ENCODE measurements around the gene ZNF674.

DNA sequence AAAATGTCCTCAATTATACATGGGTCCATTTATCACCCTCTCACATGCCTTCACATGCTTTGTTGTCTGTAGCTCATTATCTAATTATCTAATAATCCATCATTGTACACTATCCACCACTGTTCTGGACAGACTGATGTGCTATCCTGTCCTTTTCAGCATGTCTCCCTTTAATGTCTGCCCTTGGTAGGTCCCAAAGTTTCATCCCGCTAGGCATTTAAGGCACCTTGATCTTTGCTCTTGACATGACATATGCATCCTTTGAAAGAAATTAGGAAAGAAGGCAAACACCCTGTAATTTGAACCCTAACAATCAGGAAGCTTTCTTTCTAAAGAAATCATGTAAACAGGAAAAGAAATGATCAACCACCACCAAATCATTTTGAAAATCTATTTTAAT lies 34.0 kb upstream of the ZNF674 start:
- TF ChIP-seq, protein P1, sequence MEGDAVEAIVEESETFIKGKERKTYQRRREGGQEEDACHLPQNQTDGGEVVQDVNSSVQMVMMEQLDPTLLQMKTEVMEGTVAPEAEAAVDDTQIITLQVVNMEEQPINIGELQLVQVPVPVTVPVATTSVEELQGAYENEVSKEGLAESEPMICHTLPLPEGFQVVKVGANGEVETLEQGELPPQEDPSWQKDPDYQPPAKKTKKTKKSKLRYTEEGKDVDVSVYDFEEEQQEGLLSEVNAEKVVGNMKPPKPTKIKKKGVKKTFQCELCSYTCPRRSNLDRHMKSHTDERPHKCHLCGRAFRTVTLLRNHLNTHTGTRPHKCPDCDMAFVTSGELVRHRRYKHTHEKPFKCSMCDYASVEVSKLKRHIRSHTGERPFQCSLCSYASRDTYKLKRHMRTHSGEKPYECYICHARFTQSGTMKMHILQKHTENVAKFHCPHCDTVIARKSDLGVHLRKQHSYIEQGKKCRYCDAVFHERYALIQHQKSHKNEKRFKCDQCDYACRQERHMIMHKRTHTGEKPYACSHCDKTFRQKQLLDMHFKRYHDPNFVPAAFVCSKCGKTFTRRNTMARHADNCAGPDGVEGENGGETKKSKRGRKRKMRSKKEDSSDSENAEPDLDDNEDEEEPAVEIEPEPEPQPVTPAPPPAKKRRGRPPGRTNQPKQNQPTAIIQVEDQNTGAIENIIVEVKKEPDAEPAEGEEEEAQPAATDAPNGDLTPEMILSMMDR (IDR thresholded peaks at IDR 0.05; ENCODE audit: poor library complexity, severe bottlenecking) = no peak
- TF ChIP-seq TAF1 (IDR thresholded peaks at IDR 0.05; ENCODE audit: low read depth) (no peak), EZH2 (IDR thresholded peaks at IDR 0.05; ENCODE audit: borderline replicate concordance, insufficient read depth, low read length, poor library complexity, severe bottlenecking) (no peak), MXI1 (conservative IDR thresholded peaks at IDR 0.05; ENCODE audit: poor library complexity, severe bottlenecking) (no peak), EP300 (conservative IDR thresholded peaks at IDR 0.05; ENCODE audit: poor library complexity, severe bottlenecking) (no peak), POLR2AphosphoS5 (IDR thresholded peaks at IDR 0.05) (no peak), REST (IDR thresholded peaks at IDR 0.05; ENCODE audit: borderline replicate concordance) (no peak), SMC3 (conservative IDR thresholded peaks at IDR 0.05; ENCODE audit: poor library complexity) (no peak)

All from neural cell (in vitro differentiated cells).